ENCODE data around the gene PFKL. TPM values are rescaled to one million over a fixed set of nuclear protein-coding genes. Genes with fewer than 3 reads are reported as not detected.
"Not testable (repeated sequence)": the region's sequence is repeated elsewhere in the genome, so short reads cannot be mapped to it uniquely, and the experiment has no call there.

Gene PFKL
- total RNA-seq, 1 experiment from 2014 or later, result 140 TPM

- Histone ChIP-seq H3K4me3 (ENCODE audit: low read depth, low read length) (peak within 1 kb of the TSS; percentile 95), H3K4me1 (peaks cover 39% of the 10 kb centered on the region), H3K9me3 (no peaks in the 10 kb centered on the region), H3K27me3 (replicated peaks; ENCODE audit: control insufficient read depth, insufficient read depth, low read length) (no peaks in the 10 kb centered on the region), H3K36me3 (ENCODE audit: control insufficient read depth, insufficient read depth, low read length) (peaks cover 3% of the 10 kb centered on the region)
- ChIA-PET CTCF (interaction anchor here (0.9 to 1.3 kb wide), 3 partner anchors 30 to 141 kb away, joined by 4 to 8 read pairs (median 4); no protein-coding TSS in a partner anchor), POLR2A (interaction anchor here (0.5 to 1.5 kb wide), 8 partner anchors 13 to 484 kb away, joined by 3 to 14 read pairs (median 7); partner anchors contain the start of gene UBE2G2)
- no TSS peak for BruUV-seq (replicated peaks)
- TF ChIP-seq, protein P1, sequence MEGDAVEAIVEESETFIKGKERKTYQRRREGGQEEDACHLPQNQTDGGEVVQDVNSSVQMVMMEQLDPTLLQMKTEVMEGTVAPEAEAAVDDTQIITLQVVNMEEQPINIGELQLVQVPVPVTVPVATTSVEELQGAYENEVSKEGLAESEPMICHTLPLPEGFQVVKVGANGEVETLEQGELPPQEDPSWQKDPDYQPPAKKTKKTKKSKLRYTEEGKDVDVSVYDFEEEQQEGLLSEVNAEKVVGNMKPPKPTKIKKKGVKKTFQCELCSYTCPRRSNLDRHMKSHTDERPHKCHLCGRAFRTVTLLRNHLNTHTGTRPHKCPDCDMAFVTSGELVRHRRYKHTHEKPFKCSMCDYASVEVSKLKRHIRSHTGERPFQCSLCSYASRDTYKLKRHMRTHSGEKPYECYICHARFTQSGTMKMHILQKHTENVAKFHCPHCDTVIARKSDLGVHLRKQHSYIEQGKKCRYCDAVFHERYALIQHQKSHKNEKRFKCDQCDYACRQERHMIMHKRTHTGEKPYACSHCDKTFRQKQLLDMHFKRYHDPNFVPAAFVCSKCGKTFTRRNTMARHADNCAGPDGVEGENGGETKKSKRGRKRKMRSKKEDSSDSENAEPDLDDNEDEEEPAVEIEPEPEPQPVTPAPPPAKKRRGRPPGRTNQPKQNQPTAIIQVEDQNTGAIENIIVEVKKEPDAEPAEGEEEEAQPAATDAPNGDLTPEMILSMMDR (IDR thresholded peaks at IDR 0.05; ENCODE audit: insufficient read depth in 1 of 2, low read depth in 1 of 2, low read length in 1 of 2, severe bottlenecking in 1 of 2, unreplicated experiment in 1 of 2), result no peak
- intact Hi-C loops (cut with micrococcal nuclease; ENCODE audit: unreplicated experiment), result loop anchor here (2.0 to 10.0 kb wide), 2 partner anchors 144 to 536 kb away; partner anchors contain the start of gene PTTG1IP
- Mint-ChIP-seq H3K27me3 (ENCODE audit: insufficient read depth, unreplicated experiment) (no peaks in the 10 kb centered on the region), H3K9me3 (ENCODE audit: unreplicated experiment) (no peaks in the 10 kb centered on the region), H3K4me1 (ENCODE audit: low read depth, unreplicated experiment) (peaks cover 41% of the 10 kb centered on the region), H3K36me3 (ENCODE audit: insufficient read depth, unreplicated experiment) (peaks cover 46% of the 10 kb centered on the region), H3K4me3 (ENCODE audit: unreplicated experiment) (peak within 1 kb of the TSS; percentile 91), H3K27ac (ENCODE audit: unreplicated experiment) (peak within 1 kb of the TSS; percentile 97)
- peak; percentile 94 to 96 for DNase-seq
These were observed 39.4 kb downstream of the PFKL start, which contains the start of gene CFAP410 for GRCh38 chr21:44338971-44339910. Gene CFAP410, minus strand, starts transcription at chr21:44339390. Its CDS starts 196 bp downstream, at chr21:44339194.

DNA sequence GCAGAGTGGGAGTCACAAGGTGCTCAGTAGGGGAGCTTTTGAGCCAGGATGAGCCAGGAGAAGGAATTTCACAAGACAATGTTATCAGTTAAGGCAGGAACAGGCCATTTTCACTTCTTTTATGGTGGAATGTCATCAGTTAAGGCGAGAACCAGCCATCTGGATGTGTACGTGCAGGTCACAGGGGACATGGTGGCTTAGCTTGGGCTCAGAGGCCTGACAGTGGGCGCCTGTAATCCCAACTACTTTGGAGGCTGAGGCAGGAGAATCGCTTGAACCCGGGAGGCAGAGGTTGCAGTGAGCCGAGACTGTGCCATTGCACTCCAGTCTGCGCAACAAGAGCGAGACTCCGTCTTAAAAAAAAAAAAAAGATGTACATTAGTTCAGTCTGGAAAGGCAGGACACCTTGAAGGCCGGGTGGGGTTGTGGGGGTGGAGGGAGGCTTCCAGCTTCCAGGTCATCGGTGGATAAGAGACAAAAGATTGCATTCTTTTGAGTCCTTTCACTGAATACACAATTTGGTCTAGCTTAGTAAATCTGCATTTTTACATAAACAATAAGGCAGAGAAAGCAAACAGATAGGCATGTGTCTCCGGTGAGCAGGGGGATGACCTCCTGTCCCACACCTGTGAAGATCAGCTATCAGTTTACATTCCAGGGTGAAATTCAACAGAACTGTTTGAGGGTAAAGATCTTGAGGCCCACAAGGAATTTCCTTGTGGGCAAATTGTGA lies 42.0 kb downstream of the PFKL start:
- H3K4me1 ChIP-seq, result peaks cover 43% of the 10 kb centered on the region
- H3K4me1 Mint-ChIP-seq (ENCODE audit: low read depth, unreplicated experiment), result peaks cover 41% of the 10 kb centered on the region
- peak overlapping the region; percentile 95 for H3K27ac Mint-ChIP-seq (ENCODE audit: unreplicated experiment)
- peak; percentile 73 to 86 for DNase-seq
- H3K36me3 ChIP-seq (ENCODE audit: control insufficient read depth, insufficient read depth, low read length); H3K27me3 ChIP-seq (replicated peaks; ENCODE audit: control insufficient read depth, insufficient read depth, low read length); intact Hi-C loops (cut with micrococcal nuclease; ENCODE audit: unreplicated experiment); BruUV-seq (replicated peaks); POLR2A ChIA-PET; H3K9me3 ChIP-seq; H3K9me3 Mint-ChIP-seq (ENCODE audit: unreplicated experiment); H3K27me3 Mint-ChIP-seq (ENCODE audit: insufficient read depth, unreplicated experiment); H3K4me3 ChIP-seq (ENCODE audit: low read depth, low read length): not testable (repeated sequence)
- CTCF ChIA-PET, result interaction anchor here (0.7 to 1.4 kb wide), 5 partner anchors 19 to 452 kb away, joined by 3 to 4 read pairs (median 3); partner anchors contain the start of gene LRRC3
- peak overlapping the region; percentile 91 for H3K4me3 Mint-ChIP-seq (ENCODE audit: unreplicated experiment)
- H3K36me3 Mint-ChIP-seq (ENCODE audit: insufficient read depth, unreplicated experiment), result peaks cover 36% of the 10 kb centered on the region

- H3K4me3 ChIP-seq (ENCODE audit: low read depth, low read length); H3K9me3 Mint-ChIP-seq (ENCODE audit: unreplicated experiment); H3K9me3 ChIP-seq; H3K27me3 ChIP-seq (replicated peaks; ENCODE audit: control insufficient read depth, insufficient read depth, low read length); BruUV-seq (replicated peaks); POLR2A ChIA-PET; DNase-seq; H3K27me3 Mint-ChIP-seq (ENCODE audit: insufficient read depth, unreplicated experiment); intact Hi-C loops (cut with micrococcal nuclease; ENCODE audit: unreplicated experiment); H3K36me3 ChIP-seq (ENCODE audit: control insufficient read depth, insufficient read depth, low read length): not testable (repeated sequence)
- peak overlapping the region; percentile 91 for H3K4me3 Mint-ChIP-seq (ENCODE audit: unreplicated experiment)
- CTCF ChIA-PET, result interaction anchor here (0.7 to 1.4 kb wide), 3 partner anchors 18 to 140 kb away, joined by 3 read pairs; partner anchors contain the start of gene LRRC3
- H3K4me1 ChIP-seq, result peaks cover 43% of the 10 kb centered on the region
- H3K27ac Mint-ChIP-seq (ENCODE audit: unreplicated experiment), result peak overlapping the region; percentile 95
- H3K4me1 Mint-ChIP-seq (ENCODE audit: low read depth, unreplicated experiment), result peaks cover 33% of the 10 kb centered on the region
- peaks cover 25% of the 10 kb centered on the region for H3K36me3 Mint-ChIP-seq (ENCODE audit: insufficient read depth, unreplicated experiment)
These were observed 43.1 kb downstream of the PFKL start for GRCh38 chr21:44342981-44343380.

All from Caco-2 (cell line).